ENCODE measurements around the gene CEPT1. TPM values are rescaled to one million over a fixed set of nuclear protein-coding genes. Genes with fewer than 3 reads are reported as not detected.

CEPT1 gene
- total RNA-seq, 1 donor, result 40.7 TPM

DNA sequence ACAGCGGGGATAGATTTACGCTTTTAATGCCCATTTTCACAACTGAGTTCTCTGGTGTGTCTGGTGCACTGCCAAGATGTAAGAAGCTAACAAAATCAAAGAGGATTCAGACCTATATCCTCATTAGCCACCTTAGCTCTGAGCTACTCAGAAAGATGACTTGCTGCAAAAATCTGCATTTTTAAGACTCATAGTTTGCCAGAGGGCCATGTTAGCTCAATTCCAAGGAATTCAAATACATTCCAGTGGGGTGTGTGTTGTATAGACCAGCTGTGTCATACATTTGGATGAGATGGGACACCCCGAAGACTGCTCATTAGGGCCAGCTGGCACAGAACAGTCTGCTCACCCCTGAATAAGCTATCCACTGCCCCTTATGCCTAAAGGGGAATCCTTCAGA lies 51.5 kb downstream of the CEPT1 start:
- no peak overlapping the region for H3K4me3 ChIP-seq (ENCODE audit: low read depth, low read length)

DNA sequence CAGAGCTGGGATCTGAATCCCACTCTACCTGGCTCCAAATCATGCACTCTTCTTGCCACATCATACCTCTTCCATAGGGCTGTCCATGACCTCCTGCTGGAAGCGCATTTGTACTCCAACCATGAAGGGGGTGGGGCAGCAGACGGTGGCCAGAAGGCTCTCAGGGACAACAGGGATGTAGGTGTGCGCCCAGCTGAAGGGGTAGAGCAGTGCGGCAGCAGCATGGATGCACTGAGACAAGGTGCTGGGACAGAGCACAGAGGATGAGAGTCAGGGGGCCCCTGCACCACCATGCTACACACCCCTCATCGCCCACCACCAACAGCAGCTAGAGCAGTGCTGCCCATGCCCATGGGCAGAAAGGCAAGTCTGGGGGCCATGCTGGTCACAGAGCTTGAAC lies 52.1 kb downstream of the CEPT1 start:
- DNase-seq (ENCODE audit: low read depth), result no peak
- TF ChIP-seq, protein P1, sequence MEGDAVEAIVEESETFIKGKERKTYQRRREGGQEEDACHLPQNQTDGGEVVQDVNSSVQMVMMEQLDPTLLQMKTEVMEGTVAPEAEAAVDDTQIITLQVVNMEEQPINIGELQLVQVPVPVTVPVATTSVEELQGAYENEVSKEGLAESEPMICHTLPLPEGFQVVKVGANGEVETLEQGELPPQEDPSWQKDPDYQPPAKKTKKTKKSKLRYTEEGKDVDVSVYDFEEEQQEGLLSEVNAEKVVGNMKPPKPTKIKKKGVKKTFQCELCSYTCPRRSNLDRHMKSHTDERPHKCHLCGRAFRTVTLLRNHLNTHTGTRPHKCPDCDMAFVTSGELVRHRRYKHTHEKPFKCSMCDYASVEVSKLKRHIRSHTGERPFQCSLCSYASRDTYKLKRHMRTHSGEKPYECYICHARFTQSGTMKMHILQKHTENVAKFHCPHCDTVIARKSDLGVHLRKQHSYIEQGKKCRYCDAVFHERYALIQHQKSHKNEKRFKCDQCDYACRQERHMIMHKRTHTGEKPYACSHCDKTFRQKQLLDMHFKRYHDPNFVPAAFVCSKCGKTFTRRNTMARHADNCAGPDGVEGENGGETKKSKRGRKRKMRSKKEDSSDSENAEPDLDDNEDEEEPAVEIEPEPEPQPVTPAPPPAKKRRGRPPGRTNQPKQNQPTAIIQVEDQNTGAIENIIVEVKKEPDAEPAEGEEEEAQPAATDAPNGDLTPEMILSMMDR (IDR thresholded peaks at IDR 0.05; ENCODE audit: insufficient read depth, low read length), result no peak
- no peak overlapping the region for H3K4me3 ChIP-seq (ENCODE audit: low read depth, low read length)

More for the DNA sequence above, 51.5 kb downstream of the CEPT1 start:
- DNase-seq (ENCODE audit: low read depth), result peak; percentile 79
- TF ChIP-seq, protein P1 (IDR thresholded peaks at IDR 0.05; ENCODE audit: insufficient read depth, low read length), result no peak

DNA sequence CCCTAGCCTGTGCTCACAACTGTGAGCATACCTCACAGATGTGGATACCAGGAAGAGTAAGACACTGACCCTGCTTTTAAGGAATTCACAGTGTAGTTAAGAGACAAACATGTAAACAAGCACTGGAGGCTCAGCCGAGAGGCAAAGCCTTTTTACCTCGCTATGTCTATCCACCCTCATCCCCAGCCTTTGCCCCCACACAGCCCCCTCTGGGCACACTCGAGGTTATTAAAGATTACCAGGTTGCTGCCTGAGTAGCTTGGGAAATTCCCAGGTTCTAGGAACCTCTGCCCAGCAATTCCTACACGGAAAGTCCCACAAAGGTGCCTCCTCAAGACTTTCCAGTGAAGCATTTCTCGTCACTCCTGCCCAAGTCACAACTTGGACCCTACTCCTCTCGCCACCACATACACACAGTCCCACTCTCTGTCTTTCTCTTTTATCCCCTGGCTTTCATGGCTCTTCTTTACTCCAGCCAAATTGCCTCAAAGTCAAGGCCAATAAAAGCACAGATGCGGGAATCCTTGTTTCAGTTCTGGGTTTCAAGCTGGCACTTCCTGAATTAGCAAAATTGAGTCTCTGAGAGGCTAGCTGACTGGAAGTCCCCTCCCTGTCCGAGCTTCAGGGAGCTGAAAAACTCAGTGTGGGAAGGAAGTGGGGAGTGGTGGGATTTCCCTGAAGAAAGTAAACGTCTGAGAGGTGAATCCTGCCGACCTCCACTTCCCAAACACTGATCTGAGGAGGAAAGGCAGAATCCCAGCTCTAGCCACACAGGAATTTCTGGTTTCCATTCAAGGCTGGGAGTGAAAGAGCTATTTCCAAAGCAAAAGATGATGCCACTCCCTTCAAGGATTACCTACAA lies 52.9 kb downstream of the CEPT1 start:
- no peak overlapping the region for H3K4me3 ChIP-seq (ENCODE audit: low read depth, low read length)
- DNase-seq (ENCODE audit: low read depth), result peak; percentile 24
- TF ChIP-seq, protein P1 (IDR thresholded peaks at IDR 0.05; ENCODE audit: insufficient read depth, low read length), result no peak

DNA sequence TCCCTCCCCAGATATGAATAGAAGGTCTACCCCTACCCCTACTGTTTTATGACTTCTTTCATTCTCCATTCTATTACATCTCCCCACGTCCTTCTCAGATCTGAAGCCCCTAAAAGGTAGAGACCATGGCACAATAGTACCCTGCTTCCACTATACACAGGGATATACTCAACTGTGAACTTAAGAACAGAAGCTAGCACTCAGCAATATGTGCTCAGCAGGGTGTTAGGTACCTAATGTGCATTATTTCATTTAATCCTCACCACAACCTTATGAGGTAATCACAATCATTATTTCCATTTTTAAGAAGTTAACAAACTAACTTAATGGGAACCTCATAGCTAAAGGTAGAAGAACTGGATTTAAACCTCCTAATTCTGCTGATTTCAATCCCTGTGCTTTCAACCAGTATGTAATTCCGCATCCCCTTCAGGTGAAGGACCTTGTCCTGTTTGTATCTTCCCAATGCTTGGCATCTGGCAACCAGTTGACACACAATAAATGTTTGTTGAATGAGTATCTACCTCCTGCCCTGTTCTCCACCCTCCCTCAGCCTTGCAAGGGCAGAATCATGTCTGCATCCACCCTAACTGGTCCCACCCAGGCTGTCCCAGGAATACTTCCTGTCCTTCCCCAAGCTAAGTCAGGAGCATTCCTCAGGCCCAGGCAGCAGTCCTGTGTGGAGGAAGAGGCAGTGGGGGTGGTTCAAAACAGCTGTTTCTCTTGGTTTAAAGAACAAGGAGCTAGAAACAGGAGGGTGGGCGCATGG lies 53.9 kb downstream of the CEPT1 start:
- H3K4me3 ChIP-seq (ENCODE audit: low read depth, low read length), result no peak overlapping the region
- DNase-seq (ENCODE audit: low read depth), result no peak

DNA sequence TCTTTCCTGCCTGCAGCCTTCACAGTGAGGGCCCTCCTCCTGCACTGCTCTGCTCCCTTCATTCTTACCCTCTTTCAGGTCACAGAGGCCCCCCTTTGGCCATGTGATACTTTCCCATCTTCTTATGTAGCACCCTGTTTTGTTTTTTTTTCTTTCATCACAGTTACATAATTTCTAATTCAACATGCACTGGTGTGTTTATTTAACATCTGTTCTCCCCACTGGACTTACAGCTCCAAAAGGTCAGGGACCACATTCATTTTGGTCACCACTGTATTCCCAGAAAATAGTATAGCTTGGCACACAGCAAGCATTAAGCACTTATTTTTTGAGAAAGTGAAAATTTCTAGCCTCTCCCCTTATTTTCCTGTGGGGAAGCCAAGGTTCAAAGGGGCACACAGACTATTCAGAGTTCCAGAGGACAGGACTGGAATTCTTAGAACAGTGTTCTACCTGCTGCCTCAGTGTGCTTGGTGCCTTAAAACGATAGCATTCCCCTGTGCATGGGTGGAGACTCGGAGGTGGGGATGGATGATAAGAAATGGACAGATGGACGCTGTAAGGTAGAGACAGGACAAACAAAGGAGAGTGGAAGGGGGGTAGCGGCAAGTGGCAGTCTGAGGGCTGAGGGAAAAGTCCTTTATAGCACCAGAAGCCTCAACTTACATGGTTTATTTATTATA lies 55.1 kb downstream of the CEPT1 start:
- no peak overlapping the region for H3K4me3 ChIP-seq (ENCODE audit: low read depth, low read length)
- DNase-seq (ENCODE audit: low read depth), result no peak
- TF ChIP-seq, protein P1 (IDR thresholded peaks at IDR 0.05; ENCODE audit: insufficient read depth, low read length), result no peak

More for the DNA sequence above, 53.9 kb downstream of the CEPT1 start:
- TF ChIP-seq, protein P1 (IDR thresholded peaks at IDR 0.05; ENCODE audit: insufficient read depth, low read length), result no peak

DNA sequence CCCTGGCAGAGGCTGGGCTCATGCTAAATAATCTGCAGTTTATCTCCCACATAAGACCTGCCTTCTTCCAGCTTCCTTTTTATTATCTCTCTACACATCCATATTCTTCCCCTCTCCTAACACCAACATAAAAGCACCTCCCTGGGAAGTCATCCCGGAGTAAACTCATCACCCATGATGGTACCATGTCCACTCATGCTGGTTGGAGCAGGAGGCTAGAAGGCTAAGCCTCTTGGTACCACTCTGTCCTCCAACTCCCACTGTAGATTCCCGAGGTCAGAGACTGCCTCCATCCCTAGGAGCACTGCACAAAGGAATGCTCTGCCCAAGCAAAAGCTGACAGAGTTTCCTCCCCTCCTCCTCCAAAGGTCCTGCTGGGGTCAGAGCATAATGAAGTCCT lies 56.2 kb downstream of the CEPT1 start:
- TF ChIP-seq, protein P1 (IDR thresholded peaks at IDR 0.05; ENCODE audit: insufficient read depth, low read length), result no peak
- no peak for DNase-seq (ENCODE audit: low read depth)

More for the DNA sequence above, 56.2 kb downstream of the CEPT1 start:
- H3K4me3 ChIP-seq (ENCODE audit: low read depth, low read length), result no peak overlapping the region
